ENCODE measurements around the gene SLC9A7. TPM values are rescaled to one million over a fixed set of nuclear protein-coding genes. Genes with fewer than 3 reads are reported as not detected.
A peak's percentile ranks its signal among the peaks of the same experiment; 100 is the strongest.

Gene SLC9A7
- total and polyA plus RNA-seq, 2 of the 13 experiments (the other 11 are each of a cell fraction or from before 2014, with no cell fraction given): 5.8 to 7.2 TPM

DNA sequence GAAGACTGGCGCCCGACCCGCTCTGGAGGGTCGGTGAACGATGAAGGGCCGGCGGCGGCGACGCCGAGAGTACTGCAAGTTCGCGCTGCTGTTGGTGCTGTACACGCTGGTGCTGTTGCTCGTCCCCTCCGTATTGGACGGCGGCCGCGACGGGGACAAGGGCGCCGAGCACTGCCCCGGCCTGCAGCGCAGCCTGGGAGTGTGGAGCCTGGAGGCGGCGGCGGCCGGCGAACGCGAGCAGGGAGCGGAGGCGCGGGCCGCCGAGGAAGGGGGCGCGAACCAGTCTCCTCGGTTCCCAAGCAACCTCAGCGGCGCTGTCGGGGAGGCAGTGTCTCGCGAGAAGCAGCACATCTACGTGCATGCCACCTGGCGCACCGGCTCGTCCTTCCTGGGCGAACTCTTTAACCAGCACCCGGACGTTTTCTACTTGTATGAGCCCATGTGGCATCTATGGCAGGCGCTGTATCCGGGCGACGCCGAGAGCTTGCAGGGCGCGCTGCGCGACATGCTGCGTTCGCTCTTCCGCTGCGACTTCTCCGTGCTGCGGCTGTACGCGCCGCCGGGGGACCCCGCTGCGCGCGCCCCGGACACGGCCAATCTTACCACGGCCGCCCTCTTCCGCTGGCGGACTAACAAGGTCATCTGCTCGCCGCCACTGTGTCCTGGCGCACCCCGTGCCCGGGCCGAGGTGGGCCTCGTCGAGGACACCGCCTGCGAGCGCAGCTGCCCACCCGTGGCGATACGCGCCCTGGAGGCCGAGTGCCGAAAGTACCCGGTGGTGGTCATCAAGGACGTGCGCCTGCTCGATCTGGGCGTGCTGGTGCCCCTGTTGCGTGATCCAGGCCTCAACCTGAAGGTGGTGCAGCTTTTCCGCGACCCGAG, 184.8 kb downstream of the SLC9A7 start (continued):
- no peak for TF ChIP-seq ZNF253 (CRISPR knock-in tag; IDR thresholded peaks at IDR 0.05; ENCODE audit: borderline replicate concordance)
- TF ChIP-seq, protein P1, sequence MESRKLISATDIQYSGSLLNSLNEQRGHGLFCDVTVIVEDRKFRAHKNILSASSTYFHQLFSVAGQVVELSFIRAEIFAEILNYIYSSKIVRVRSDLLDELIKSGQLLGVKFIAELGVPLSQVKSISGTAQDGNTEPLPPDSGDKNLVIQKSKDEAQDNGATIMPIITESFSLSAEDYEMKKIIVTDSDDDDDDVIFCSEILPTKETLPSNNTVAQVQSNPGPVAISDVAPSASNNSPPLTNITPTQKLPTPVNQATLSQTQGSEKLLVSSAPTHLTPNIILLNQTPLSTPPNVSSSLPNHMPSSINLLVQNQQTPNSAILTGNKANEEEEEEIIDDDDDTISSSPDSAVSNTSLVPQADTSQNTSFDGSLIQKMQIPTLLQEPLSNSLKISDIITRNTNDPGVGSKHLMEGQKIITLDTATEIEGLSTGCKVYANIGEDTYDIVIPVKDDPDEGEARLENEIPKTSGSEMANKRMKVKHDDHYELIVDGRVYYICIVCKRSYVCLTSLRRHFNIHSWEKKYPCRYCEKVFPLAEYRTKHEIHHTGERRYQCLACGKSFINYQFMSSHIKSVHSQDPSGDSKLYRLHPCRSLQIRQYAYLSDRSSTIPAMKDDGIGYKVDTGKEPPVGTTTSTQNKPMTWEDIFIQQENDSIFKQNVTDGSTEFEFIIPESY (CRISPR knock-in tag; IDR thresholded peaks at IDR 0.05): peak; percentile 98
- no peak for TF ChIP-seq ZKSCAN8 (CRISPR knock-in tag; IDR thresholded peaks at IDR 0.05; ENCODE audit: borderline replicate concordance)
- TF ChIP-seq, protein P2, sequence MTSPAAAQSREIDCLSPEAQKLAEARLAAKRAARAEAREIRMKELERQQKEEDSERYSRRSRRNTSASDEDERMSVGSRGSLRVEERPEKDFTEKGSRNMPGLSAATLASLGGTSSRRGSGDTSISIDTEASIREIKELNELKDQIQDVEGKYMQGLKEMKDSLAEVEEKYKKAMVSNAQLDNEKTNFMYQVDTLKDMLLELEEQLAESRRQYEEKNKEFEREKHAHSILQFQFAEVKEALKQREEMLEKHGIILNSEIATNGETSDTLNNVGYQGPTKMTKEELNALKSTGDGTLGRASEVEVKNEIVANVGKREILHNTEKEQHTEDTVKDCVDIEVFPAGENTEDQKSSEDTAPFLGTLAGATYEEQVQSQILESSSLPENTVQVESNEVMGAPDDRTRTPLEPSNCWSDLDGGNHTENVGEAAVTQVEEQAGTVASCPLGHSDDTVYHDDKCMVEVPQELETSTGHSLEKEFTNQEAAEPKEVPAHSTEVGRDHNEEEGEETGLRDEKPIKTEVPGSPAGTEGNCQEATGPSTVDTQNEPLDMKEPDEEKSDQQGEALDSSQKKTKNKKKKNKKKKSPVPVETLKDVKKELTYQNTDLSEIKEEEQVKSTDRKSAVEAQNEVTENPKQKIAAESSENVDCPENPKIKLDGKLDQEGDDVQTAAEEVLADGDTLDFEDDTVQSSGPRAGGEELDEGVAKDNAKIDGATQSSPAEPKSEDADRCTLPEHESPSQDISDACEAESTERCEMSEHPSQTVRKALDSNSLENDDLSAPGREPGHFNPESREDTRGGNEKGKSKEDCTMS (CRISPR knock-in tag; conservative IDR thresholded peaks at IDR 0.05): no peak
- no peak for TF ChIP-seq RCOR2 (CRISPR knock-in tag; IDR thresholded peaks at IDR 0.05)
- no peak for TF ChIP-seq IRF2 (CRISPR knock-in tag; IDR thresholded peaks at IDR 0.05)
- TF ChIP-seq, protein P3, sequence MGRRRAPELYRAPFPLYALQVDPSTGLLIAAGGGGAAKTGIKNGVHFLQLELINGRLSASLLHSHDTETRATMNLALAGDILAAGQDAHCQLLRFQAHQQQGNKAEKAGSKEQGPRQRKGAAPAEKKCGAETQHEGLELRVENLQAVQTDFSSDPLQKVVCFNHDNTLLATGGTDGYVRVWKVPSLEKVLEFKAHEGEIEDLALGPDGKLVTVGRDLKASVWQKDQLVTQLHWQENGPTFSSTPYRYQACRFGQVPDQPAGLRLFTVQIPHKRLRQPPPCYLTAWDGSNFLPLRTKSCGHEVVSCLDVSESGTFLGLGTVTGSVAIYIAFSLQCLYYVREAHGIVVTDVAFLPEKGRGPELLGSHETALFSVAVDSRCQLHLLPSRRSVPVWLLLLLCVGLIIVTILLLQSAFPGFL (CRISPR knock-in tag; IDR thresholded peaks at IDR 0.05): no peak
- no peak for TF ChIP-seq ZBTB8A (CRISPR knock-in tag; IDR thresholded peaks at IDR 0.05; ENCODE audit: borderline replicate concordance, low read depth)
- no peak for TF ChIP-seq JARID2 (CRISPR knock-in tag; IDR thresholded peaks at IDR 0.05; ENCODE audit: insufficient replicate concordance)
- no peak for TF ChIP-seq TSC22D2 (CRISPR knock-in tag; IDR thresholded peaks at IDR 0.05; ENCODE audit: borderline replicate concordance)
- TF ChIP-seq, protein P4, sequence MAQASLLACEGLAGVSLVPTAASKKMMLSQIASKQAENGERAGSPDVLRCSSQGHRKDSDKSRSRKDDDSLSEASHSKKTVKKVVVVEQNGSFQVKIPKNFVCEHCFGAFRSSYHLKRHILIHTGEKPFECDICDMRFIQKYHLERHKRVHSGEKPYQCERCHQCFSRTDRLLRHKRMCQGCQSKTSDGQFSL (CRISPR knock-in tag; IDR thresholded peaks at IDR 0.05): no peak
- no peak for TF ChIP-seq KLF11 (CRISPR knock-in tag; IDR thresholded peaks at IDR 0.05)
- TF ChIP-seq MEIS1 (CRISPR knock-in tag; IDR thresholded peaks at IDR 0.05; ENCODE audit: borderline replicate concordance): no peak
- TF ChIP-seq, protein P5, sequence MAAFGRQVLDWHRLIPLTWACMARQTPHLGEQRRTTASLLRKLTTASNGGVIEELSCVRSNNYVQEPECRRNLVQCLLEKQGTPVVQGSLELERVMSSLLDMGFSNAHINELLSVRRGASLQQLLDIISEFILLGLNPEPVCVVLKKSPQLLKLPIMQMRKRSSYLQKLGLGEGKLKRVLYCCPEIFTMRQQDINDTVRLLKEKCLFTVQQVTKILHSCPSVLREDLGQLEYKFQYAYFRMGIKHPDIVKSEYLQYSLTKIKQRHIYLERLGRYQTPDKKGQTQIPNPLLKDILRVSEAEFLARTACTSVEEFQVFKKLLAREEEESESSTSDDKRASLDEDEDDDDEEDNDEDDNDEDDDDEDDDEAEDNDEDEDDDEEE (CRISPR knock-in tag; IDR thresholded peaks at IDR 0.05): 0 out of 2 replicates have a peak, but pooled peaks have one; percentile 15
- TF ChIP-seq, protein P6, sequence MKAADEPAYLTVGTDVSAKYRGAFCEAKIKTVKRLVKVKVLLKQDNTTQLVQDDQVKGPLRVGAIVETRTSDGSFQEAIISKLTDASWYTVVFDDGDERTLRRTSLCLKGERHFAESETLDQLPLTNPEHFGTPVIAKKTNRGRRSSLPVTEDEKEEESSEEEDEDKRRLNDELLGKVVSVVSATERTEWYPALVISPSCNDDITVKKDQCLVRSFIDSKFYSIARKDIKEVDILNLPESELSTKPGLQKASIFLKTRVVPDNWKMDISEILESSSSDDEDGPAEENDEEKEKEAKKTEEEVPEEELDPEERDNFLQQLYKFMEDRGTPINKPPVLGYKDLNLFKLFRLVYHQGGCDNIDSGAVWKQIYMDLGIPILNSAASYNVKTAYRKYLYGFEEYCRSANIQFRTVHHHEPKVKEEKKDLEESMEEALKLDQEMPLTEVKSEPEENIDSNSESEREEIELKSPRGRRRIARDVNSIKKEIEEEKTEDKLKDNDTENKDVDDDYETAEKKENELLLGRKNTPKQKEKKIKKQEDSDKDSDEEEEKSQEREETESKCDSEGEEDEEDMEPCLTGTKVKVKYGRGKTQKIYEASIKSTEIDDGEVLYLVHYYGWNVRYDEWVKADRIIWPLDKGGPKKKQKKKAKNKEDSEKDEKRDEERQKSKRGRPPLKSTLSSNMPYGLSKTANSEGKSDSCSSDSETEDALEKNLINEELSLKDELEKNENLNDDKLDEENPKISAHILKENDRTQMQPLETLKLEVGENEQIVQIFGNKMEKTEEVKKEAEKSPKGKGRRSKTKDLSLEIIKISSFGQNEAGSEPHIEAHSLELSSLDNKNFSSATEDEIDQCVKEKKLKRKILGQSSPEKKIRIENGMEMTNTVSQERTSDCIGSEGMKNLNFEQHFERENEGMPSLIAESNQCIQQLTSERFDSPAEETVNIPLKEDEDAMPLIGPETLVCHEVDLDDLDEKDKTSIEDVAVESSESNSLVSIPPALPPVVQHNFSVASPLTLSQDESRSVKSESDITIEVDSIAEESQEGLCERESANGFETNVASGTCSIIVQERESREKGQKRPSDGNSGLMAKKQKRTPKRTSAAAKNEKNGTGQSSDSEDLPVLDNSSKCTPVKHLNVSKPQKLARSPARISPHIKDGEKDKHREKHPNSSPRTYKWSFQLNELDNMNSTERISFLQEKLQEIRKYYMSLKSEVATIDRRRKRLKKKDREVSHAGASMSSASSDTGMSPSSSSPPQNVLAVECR (CRISPR knock-in tag; IDR thresholded peaks at IDR 0.05; ENCODE audit: borderline replicate concordance): peak; percentile 80

Data from HepG2 (cell line).